ENCODE measurements around the gene PITPNC1. TPM values are rescaled to one million over a fixed set of nuclear protein-coding genes. Genes with fewer than 3 reads are reported as not detected.

Gene PITPNC1
- total RNA-seq, 6 donors from 2014 or later, result 8.5 to 23.3 (median 13.7) TPM

GRCh38 chr17:67617304-67617899, 240.3 kb downstream of the PITPNC1 start:
- Histone ChIP-seq H3K27ac (no peak overlapping the region), H3K4me1 (no peaks in the 10 kb centered on the region), H3K4me3 (no peak overlapping the region), H3K36me3 (no peaks in the 10 kb centered on the region), H3K27me3 (no peaks in the 10 kb centered on the region), H3K9me3 (no peaks in the 10 kb centered on the region)
- no peak for TF ChIP-seq POLR2AphosphoS5 (IDR thresholded peaks at IDR 0.05)
- no peak for TF ChIP-seq POLR2A (IDR thresholded peaks at IDR 0.05)
- no peak for TF ChIP-seq EP300 (IDR thresholded peaks at IDR 0.05)
- TF ChIP-seq CTCF (IDR thresholded peaks at IDR 0.05), result no peak
- DNase-seq (no peak), ATAC-seq (ENCODE audit: low FRiP score in 2 of 2) (no peak)
- WGBS, 2 donors, result 84 to 89% methylated on average over 4 of the region's 4 CpGs

GRCh38 chr17:67619555-67619954, 242.5 kb downstream of the PITPNC1 start:
- Histone ChIP-seq H3K4me1 (no peaks in the 10 kb centered on the region), H3K27me3 (no peaks in the 10 kb centered on the region), H3K4me3 (no peak overlapping the region), H3K9me3 (no peaks in the 10 kb centered on the region), H3K36me3 (no peaks in the 10 kb centered on the region), H3K27ac (no peak overlapping the region)
- TF ChIP-seq EP300 (IDR thresholded peaks at IDR 0.05) (no peak), POLR2AphosphoS5 (IDR thresholded peaks at IDR 0.05) (no peak), CTCF (IDR thresholded peaks at IDR 0.05) (no peak), POLR2A (IDR thresholded peaks at IDR 0.05) (no peak)
- ATAC-seq (ENCODE audit: low FRiP score in 2 of 2) (no peak), DNase-seq (no peak)
- WGBS, 2 donors, result 97 to 98% methylated on average over 7 to 9 of the region's 9 CpGs

- 95 to 99% methylated on average over 8 of the region's 8 CpGs for WGBS, 2 donors
- no peak for ATAC-seq (ENCODE audit: low FRiP score in 2 of 2)
These were observed 243.0 kb downstream of the PITPNC1 start for GRCh38 chr17:67620088-67620487.

GRCh38 chr17:67620636-67621035, 243.6 kb downstream of the PITPNC1 start:
- Histone ChIP-seq H3K4me3 (no peak overlapping the region), H3K36me3 (no peaks in the 10 kb centered on the region), H3K9me3 (no peaks in the 10 kb centered on the region), H3K27me3 (no peaks in the 10 kb centered on the region), H3K27ac (no peak overlapping the region), H3K4me1 (no peaks in the 10 kb centered on the region)
- DNase-seq (no peak), ATAC-seq (ENCODE audit: low FRiP score in 2 of 2) (no peak)
- no peak for TF ChIP-seq EP300 (IDR thresholded peaks at IDR 0.05)
- TF ChIP-seq POLR2A (IDR thresholded peaks at IDR 0.05), result no peak
- no peak for TF ChIP-seq CTCF (IDR thresholded peaks at IDR 0.05)
- no peak for TF ChIP-seq POLR2AphosphoS5 (IDR thresholded peaks at IDR 0.05)
- WGBS, 2 donors, result 93 to 95% methylated on average over 8 of the region's 8 CpGs

More at GRCh38 chr17:67620088-67620487, 243.0 kb downstream of the PITPNC1 start:
- no peak overlapping the region for H3K4me3 ChIP-seq
- no peaks in the 10 kb centered on the region for H3K4me1 ChIP-seq
- H3K27ac ChIP-seq, result no peak overlapping the region
- H3K9me3 ChIP-seq, result no peaks in the 10 kb centered on the region
- no peak for TF ChIP-seq EP300 (IDR thresholded peaks at IDR 0.05)
- no peak for TF ChIP-seq POLR2AphosphoS5 (IDR thresholded peaks at IDR 0.05)
- TF ChIP-seq CTCF (IDR thresholded peaks at IDR 0.05), result no peak
- no peaks in the 10 kb centered on the region for H3K27me3 ChIP-seq
- no peak for DNase-seq
- H3K36me3 ChIP-seq, result no peaks in the 10 kb centered on the region

GRCh38 chr17:67623767-67624166, 246.7 kb downstream of the PITPNC1 start:
- ATAC-seq (ENCODE audit: low FRiP score in 2 of 2) (no peak), DNase-seq (no peak)
- Histone ChIP-seq H3K36me3 (no peaks in the 10 kb centered on the region), H3K27ac (no peak overlapping the region), H3K4me3 (no peak overlapping the region), H3K9me3 (no peaks in the 10 kb centered on the region), H3K4me1 (peaks cover 0 to 3% (median under 1%) of the 10 kb centered on the region in 4 donors), H3K27me3 (no peaks in the 10 kb centered on the region)
- 63 to 71% methylated on average over 2 of the region's 2 CpGs for WGBS, 2 donors
- no peak for TF ChIP-seq POLR2A (IDR thresholded peaks at IDR 0.05)
- no peak for TF ChIP-seq CTCF (IDR thresholded peaks at IDR 0.05)
- no peak for TF ChIP-seq POLR2AphosphoS5 (IDR thresholded peaks at IDR 0.05)
- TF ChIP-seq EP300 (IDR thresholded peaks at IDR 0.05), result no peak

Measured in upper lobe of left lung (tissue), 6 donors.